ENCODE data around the gene MAD2L1BP. TPM values are rescaled to one million over a fixed set of nuclear protein-coding genes. Genes with fewer than 3 reads are reported as not detected.

MAD2L1BP gene
- total and polyA plus RNA-seq, 2 of the 13 experiments (the other 11 are each of a cell fraction or from before 2014, with no cell fraction given), result 54.2 to 55.5 TPM

DNA sequence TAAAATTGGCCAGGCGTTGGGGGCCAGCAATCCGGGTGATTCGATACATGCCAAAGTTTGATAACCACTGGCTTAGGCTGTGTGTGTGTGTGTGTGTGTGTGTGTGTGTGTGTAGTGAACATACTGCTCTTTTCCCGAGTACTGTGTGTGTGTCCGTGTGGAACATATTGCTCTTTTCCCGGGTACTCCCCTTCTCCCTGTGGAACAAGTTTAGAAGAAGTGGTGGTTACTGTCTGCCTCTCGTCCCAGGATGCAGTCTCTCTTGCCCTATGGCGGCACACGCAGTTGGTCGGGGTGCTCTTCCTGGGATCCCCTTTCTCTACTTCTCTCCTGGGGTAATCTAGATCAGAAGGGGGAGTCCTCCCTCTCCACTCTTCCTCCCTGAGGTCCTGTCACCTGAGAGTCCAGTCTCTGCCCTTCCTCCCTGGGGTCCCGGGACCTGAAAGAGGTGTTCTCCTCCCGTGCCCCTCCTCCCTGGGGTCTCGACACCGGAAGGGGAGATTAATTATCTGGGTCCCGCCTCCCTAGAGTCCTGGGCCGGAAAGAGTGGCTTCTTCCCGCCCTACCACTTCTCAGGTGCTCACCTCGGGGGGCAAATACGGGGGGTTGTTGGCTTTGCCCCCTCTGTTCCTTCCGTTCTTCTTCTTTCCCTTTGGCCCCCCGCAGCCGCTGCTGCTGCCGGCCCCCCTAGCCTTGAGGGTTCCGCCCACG is 7.1 kb upstream of the MAD2L1BP start (continued):
- TF ChIP-seq, protein P1, sequence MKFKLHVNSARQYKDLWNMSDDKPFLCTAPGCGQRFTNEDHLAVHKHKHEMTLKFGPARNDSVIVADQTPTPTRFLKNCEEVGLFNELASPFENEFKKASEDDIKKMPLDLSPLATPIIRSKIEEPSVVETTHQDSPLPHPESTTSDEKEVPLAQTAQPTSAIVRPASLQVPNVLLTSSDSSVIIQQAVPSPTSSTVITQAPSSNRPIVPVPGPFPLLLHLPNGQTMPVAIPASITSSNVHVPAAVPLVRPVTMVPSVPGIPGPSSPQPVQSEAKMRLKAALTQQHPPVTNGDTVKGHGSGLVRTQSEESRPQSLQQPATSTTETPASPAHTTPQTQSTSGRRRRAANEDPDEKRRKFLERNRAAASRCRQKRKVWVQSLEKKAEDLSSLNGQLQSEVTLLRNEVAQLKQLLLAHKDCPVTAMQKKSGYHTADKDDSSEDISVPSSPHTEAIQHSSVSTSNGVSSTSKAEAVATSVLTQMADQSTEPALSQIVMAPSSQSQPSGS (CRISPR knock-in tag; IDR thresholded peaks at IDR 0.05), result no peak
- TF ChIP-seq, protein P2, sequence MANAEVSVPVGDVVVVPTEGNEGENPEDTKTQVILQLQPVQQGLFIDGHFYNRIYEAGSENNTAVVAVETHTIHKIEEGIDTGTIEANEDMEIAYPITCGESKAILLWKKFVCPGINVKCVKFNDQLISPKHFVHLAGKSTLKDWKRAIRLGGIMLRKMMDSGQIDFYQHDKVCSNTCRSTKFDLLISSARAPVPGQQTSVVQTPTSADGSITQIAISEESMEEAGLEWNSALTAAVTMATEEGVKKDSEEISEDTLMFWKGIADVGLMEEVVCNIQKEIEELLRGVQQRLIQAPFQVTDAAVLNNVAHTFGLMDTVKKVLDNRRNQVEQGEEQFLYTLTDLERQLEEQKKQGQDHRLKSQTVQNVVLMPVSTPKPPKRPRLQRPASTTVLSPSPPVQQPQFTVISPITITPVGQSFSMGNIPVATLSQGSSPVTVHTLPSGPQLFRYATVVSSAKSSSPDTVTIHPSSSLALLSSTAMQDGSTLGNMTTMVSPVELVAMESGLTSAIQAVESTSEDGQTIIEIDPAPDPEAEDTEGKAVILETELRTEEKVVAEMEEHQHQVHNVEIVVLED (CRISPR knock-in tag; IDR thresholded peaks at IDR 0.05; ENCODE audit: borderline replicate concordance), result no peak
- TF ChIP-seq ZFYVE20 (CRISPR knock-in tag; IDR thresholded peaks at IDR 0.05; ENCODE audit: borderline replicate concordance, low read depth), result no peak
- TF ChIP-seq, protein P3, sequence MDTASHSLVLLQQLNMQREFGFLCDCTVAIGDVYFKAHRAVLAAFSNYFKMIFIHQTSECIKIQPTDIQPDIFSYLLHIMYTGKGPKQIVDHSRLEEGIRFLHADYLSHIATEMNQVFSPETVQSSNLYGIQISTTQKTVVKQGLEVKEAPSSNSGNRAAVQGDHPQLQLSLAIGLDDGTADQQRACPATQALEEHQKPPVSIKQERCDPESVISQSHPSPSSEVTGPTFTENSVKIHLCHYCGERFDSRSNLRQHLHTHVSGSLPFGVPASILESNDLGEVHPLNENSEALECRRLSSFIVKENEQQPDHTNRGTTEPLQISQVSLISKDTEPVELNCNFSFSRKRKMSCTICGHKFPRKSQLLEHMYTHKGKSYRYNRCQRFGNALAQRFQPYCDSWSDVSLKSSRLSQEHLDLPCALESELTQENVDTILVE (CRISPR knock-in tag; IDR thresholded peaks at IDR 0.05), result no peak; the same call in 1 of the 2 replicates
- no peak for TF ChIP-seq AGO2 (optimal IDR thresholded peaks at IDR 0.05; ENCODE audit: low read depth, low read length)
- TF ChIP-seq PAF1 (CRISPR knock-in tag; IDR thresholded peaks at IDR 0.05), result no peak
- no peak for TF ChIP-seq ZNF235 (CRISPR knock-in tag; IDR thresholded peaks at IDR 0.05; ENCODE audit: borderline replicate concordance)
- TF ChIP-seq DMAP1 (CRISPR knock-in tag; IDR thresholded peaks at IDR 0.05), result no peak
- TF ChIP-seq, protein P4, sequence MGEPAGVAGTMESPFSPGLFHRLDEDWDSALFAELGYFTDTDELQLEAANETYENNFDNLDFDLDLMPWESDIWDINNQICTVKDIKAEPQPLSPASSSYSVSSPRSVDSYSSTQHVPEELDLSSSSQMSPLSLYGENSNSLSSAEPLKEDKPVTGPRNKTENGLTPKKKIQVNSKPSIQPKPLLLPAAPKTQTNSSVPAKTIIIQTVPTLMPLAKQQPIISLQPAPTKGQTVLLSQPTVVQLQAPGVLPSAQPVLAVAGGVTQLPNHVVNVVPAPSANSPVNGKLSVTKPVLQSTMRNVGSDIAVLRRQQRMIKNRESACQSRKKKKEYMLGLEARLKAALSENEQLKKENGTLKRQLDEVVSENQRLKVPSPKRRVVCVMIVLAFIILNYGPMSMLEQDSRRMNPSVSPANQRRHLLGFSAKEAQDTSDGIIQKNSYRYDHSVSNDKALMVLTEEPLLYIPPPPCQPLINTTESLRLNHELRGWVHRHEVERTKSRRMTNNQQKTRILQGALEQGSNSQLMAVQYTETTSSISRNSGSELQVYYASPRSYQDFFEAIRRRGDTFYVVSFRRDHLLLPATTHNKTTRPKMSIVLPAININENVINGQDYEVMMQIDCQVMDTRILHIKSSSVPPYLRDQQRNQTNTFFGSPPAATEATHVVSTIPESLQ (CRISPR knock-in tag; conservative IDR thresholded peaks at IDR 0.05), result no peak
- no peak for TF ChIP-seq AKAP8 (CRISPR knock-in tag; IDR thresholded peaks at IDR 0.05)
- no peak for TF ChIP-seq TCF7 (IDR thresholded peaks at IDR 0.05; ENCODE audit: low read depth)
- TF ChIP-seq ZNF775 (CRISPR knock-in tag; IDR thresholded peaks at IDR 0.05; ENCODE audit: borderline replicate concordance), result no peak
- no peak for TF ChIP-seq TMF1 (CRISPR knock-in tag; IDR thresholded peaks at IDR 0.05; ENCODE audit: low read depth)
- no peak for TF ChIP-seq NCOA5 (CRISPR knock-in tag; IDR thresholded peaks at IDR 0.05)
- no peak for TF ChIP-seq RARA (CRISPR knock-in tag; IDR thresholded peaks at IDR 0.05)
- no peak for TF ChIP-seq NFKB2 (CRISPR knock-in tag; IDR thresholded peaks at IDR 0.05; ENCODE audit: borderline replicate concordance)
- TF ChIP-seq ZNF629 (CRISPR knock-in tag; conservative IDR thresholded peaks at IDR 0.05), result no peak
- 0 out of 2 replicates have a peak, but pooled peaks have one; percentile 48 for TF ChIP-seq KMT2A (CRISPR knock-in tag; IDR thresholded peaks at IDR 0.05)
- no peak for TF ChIP-seq NONO (IDR thresholded peaks at IDR 0.05)
- TF ChIP-seq NONO (CRISPR knock-in tag; conservative IDR thresholded peaks at IDR 0.05), result peak; percentile 4; the same call in 1 of the 2 replicates
- no peak for TF ChIP-seq SP1 (IDR thresholded peaks at IDR 0.05)
- no peak for TF ChIP-seq SP1 (CRISPR knock-in tag; IDR thresholded peaks at IDR 0.05)
- no peak for TF ChIP-seq ZNF781 (CRISPR knock-in tag; IDR thresholded peaks at IDR 0.05; ENCODE audit: borderline replicate concordance, not compliant biosample characterization)
- TF ChIP-seq STAT5B (CRISPR knock-in tag; IDR thresholded peaks at IDR 0.05), result no peak
